Kidney (tissue), 14 donors: ENCODE results near the gene PLD6. TPM values are rescaled to one million over a fixed set of nuclear protein-coding genes. Genes with fewer than 3 reads are reported as not detected.
A peak's percentile ranks its signal among the peaks of the same experiment; 100 is the strongest.
"Not testable (repeated sequence)": the region's sequence is repeated elsewhere in the genome, so short reads cannot be mapped to it uniquely, and the experiment has no call there.

Source experiments
- DNase-seq, 5 donors: peaks; one replicate each; pipeline ENCODE4 v3.0.0-alpha.2; 2013 to 2020
- FAIRE-seq: peaks from 2 replicates; lab custom pipeline; 2012; peaks lifted over from hg19 to GRCh38; lab: Jason Lieb, UNC
- H3K27ac ChIP-seq, 2 donors: one replicate each; pipeline ENCODE4 v1.7.0; 2013; ENCODE audit warnings: low read depth in 2 of 2, low read length in 2 of 2, inconsistent platforms in 1 of 2
- H3K27me3 ChIP-seq: one replicate; pipeline ENCODE4 v1.7.1; 2013; ENCODE audit warnings: low read length, inconsistent platforms; ENCODE audit not compliant: control insufficient read depth, insufficient read depth
- H3K36me3 ChIP-seq, 3 donors: one replicate each; pipeline versions ENCODE4 v1.7.0 to v1.7.1; 2013; ENCODE audit warnings: low read length in 3 of 3, control low read depth in 1 of 3, inconsistent platforms in 1 of 3; ENCODE audit not compliant: insufficient read depth in 3 of 3, control insufficient read depth in 2 of 3
- H3K4me1 ChIP-seq, 3 donors: one replicate each; pipeline versions ENCODE4 v1.7.0 to v1.7.1; 2013; ENCODE audit warnings: low read length in 3 of 3, inconsistent platforms in 1 of 3, low read depth in 1 of 3; ENCODE audit not compliant: control insufficient read depth in 2 of 3, insufficient read depth in 2 of 3
- H3K4me3 ChIP-seq, 3 donors: one replicate each; pipeline versions ENCODE4 v1.7.0 to v1.8.1; 2013; ENCODE audit warnings: low read length in 3 of 3, control low read depth in 1 of 3, inconsistent platforms in 1 of 3
- H3K9ac ChIP-seq, 3 donors: one replicate each; pipeline versions ENCODE4 v1.7.0 to v1.7.1; 2013; ENCODE audit warnings: low read length in 3 of 3, control low read depth in 1 of 3, inconsistent platforms in 1 of 3
- H3K9me3 ChIP-seq, 3 donors: one replicate each; pipeline versions ENCODE4 v1.7.0 to v1.7.1; 2013; ENCODE audit warnings: low read length in 3 of 3, control low read depth in 1 of 3, inconsistent platforms in 1 of 3; ENCODE audit not compliant: control insufficient read depth in 2 of 3, insufficient read depth in 1 of 3
- CTCF ChIP-seq: IDR thresholded peaks from 3 replicates; pipeline ENCODE4 v1.5.1; 2012; ENCODE audit warnings: mild to moderate bottlenecking, moderate library complexity, borderline replicate concordance; ENCODE audit not compliant: insufficient read depth; ENCODE audit errors: extremely low read depth
- intact Hi-C: fragments of 100-400 bp; cut with DNase I; formaldehyde crosslinking; loops from one replicate; pipeline ENCODE4 v1.11.1; 2022
- polyA plus RNA-seq: library from polyadenylated mRNA; stranded (reverse); fragments of 350-450 nt; fragmentation: Illumina TruSeq; extraction: RNeasy Lipid Tissue Mini Kit (QIAGEN cat#74804); gene quantifications from one replicate; pipeline ENCODE4 v1.2.3, GENCODE V29; 2014; ENCODE audit warnings: low read depth, low replicate concordance; ENCODE audit not compliant: insufficient read depth
- total RNA-seq: library from RNA; stranded (reverse); fragmentation: NEBNext Ultra II Directional; extraction: Animal tissue kit (Norgen Biotek cat#: 25700); gene quantifications from one replicate; pipeline ENCODE4 v1.2.1, GENCODE V29; 2021
- donor health status: control.
- donor health status: control.
- donor health status: control.
- donor health status: control.
- donor health status: control.
- donor health status: DM: yes; HTN: yes; CAD: no.
- donor health status: Normal renal cell carcinoma (clear cell type).

Gene PLD6
- total and polyA plus RNA-seq, 2 donors from 2014 or later, result 2.9 to 3.7 TPM

GRCh38 chr17:17161759-17162158 is 44.4 kb downstream of the PLD6 start:
- Histone ChIP-seq H3K27ac (no peak overlapping the region), H3K36me3 (peaks cover 4 to 59% (median 47%) of the 10 kb centered on the region in 3 donors), H3K27me3 (no peaks in the 10 kb centered on the region), H3K4me3 (no peak overlapping the region), H3K4me1 (no peaks in the 10 kb centered on the region), H3K9me3 (no peaks in the 10 kb centered on the region), H3K9ac (no peak overlapping the region)
- intact Hi-C loops, result no loop called here
- FAIRE-seq, result no peak
- TF ChIP-seq CTCF, result no peak
- DNase-seq, result peak in 1 of 5 donors; percentile 20

- H3K36me3 ChIP-seq, result peaks cover 4 to 59% (median 49%) of the 10 kb centered on the region in 3 donors
- FAIRE-seq (no peak), DNase-seq (peak in 1 of 5 donors; percentile 16)
- H3K9me3 ChIP-seq, result no peaks in the 10 kb centered on the region
- TF ChIP-seq CTCF, result no peak
- no peaks in the 10 kb centered on the region for H3K27me3 ChIP-seq
- intact Hi-C loops, result no loop called here
- H3K4me3 ChIP-seq, result no peak overlapping the region
- H3K9ac ChIP-seq, result no peak overlapping the region
- H3K4me1 ChIP-seq, result no peaks in the 10 kb centered on the region
- H3K27ac ChIP-seq, result no peak overlapping the region
Observed at GRCh38 chr17:17161121-17161520, 45.0 kb downstream of the PLD6 start.

- H3K4me1 ChIP-seq, result no peaks in the 10 kb centered on the region
- TF ChIP-seq CTCF, result no peak
- no peak overlapping the region for H3K27ac ChIP-seq
- no peak overlapping the region for H3K4me3 ChIP-seq
- intact Hi-C loops, result no loop called here
- H3K27me3 ChIP-seq, result no peaks in the 10 kb centered on the region
- H3K36me3 ChIP-seq, result peaks cover 3 to 63% (median 51%) of the 10 kb centered on the region in 3 donors
- no peak for DNase-seq
- H3K9ac ChIP-seq, result no peak overlapping the region
- no peaks in the 10 kb centered on the region for H3K9me3 ChIP-seq
- FAIRE-seq, result no peak
Observed at GRCh38 chr17:17159571-17159970, 46.6 kb downstream of the PLD6 start.

GRCh38 chr17:17158506-17158905 is 47.6 kb downstream of the PLD6 start:
- DNase-seq, H3K27ac ChIP-seq, H3K4me1 ChIP-seq, intact Hi-C loops, H3K4me3 ChIP-seq, H3K9me3 ChIP-seq, FAIRE-seq, H3K9ac ChIP-seq, H3K27me3 ChIP-seq: not testable (repeated sequence)
- H3K36me3 ChIP-seq, result peaks cover 2 to 65% (median 58%) of the 10 kb centered on the region in 3 donors
